GM18861 (cell line): ENCODE data around the gene HJURP.

ENCODE experiments used
- ATAC-seq: cut with Tn5 transposase; IDR thresholded peaks from one replicate; pipeline ENCODE4 v1.9.1; 2021; ENCODE audit not compliant: unreplicated experiment

Gene HJURP

GRCh38 chr2:233848276-233848675 lies 6.1 kb downstream of the HJURP start:
- ATAC-seq: no peak

DNA sequence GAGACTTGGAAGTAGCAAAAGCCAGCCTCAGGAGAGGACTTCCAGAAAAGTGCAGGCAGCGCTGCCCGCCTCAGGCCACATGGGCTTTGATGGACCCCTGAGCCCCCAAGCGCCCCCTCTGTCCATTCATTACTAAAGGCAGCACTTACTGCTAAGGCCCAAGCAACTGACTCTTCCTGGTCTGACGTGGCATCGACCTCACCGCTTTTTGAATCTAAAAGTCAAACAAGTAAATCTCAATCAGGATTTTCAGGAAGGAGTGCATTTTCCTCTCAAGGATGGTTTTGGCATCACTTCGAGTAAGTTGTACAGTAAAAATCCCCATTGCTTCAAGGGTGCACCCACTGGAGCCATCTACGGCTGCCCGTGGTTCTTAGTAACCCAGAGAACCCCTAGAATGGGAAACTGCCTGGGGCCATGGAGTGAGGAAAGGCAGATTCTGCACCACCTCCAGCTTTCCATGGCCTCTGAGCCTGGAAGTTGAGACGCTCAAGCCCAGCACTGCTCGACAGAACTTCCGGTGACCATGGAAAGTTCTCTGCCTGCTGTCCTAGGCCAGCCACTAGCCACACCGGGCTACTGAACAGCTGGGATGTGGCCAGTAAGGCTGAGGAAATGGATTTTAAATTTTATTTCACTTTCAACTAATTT lies 7.0 kb downstream of the HJURP start:
- ATAC-seq: no peak

DNA sequence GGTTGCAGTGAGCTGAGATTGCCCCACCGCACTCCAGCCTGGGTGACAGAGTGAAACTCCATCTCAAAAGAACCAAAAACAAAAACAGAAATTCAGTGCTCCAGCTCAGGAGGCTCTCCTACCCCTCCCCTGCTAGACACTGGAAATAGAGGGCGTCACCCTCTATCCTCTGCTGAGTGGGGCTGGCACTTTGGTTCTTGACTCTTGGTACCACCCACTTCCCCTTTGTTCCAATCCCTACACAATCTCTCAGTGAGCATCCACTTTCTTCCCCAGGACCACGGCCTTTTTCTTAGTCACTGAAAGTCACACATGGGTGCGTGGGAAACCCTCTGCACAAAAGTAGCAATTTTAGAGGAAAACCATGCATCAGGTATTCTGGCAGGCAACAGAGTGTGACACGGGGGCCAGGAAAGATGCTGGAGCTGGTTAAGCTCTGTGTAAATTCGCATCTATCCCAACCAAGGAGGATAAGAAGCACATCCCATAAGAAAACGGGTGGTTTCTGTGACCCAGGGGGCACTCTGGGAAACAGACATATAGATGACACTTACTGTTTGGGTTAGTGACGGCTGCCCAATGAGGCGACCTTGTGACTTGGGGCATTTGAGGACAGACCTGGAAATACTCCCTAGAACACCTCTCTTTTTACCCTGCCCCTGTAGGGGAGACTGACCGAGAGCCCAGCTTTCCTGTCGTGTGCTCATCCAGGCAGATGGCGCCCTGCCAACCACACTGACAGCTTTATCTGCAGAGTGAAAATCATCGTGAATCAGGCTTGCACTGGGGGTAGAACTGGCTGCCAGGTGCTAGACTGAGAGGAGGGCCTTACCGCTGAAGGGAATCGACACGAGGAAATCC lies 7.7 kb downstream of the HJURP start:
- ATAC-seq: no peak

- no peak for ATAC-seq
Observed at GRCh38 chr2:233845301-233846060, 8.9 kb downstream of the HJURP start.

- no peak for ATAC-seq
Observed at GRCh38 chr2:233844836-233845235, 9.5 kb downstream of the HJURP start.

- ATAC-seq: no peak
Observed at GRCh38 chr2:233844064-233844807, 10.1 kb downstream of the HJURP start.

GRCh38 chr2:233841183-233841582 lies 13.2 kb downstream of the HJURP start:
- no peak for ATAC-seq

DNA sequence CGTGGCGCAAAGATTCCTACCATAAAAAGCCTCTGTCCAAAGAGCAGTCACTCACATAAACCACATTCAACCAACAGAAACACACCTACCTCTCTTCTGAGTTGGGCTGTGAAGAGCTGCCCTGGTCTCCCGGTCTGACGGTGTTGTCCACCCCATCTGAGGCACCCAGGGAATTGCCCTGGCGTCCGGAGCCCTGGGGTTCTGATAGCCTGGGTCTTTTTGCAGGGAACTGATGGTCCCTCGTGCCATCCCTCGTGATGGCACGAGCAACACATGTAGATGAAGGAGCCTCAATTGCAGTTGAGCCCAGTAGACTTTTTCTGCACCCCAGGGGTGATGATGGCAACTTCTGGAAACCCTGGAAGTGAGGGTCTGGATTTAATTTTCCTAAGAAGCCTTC lies 13.8 kb downstream of the HJURP start:
- no peak for ATAC-seq

- ATAC-seq: no peak
Observed at GRCh38 chr2:233839447-233839820, 14.9 kb downstream of the HJURP start.

DNA sequence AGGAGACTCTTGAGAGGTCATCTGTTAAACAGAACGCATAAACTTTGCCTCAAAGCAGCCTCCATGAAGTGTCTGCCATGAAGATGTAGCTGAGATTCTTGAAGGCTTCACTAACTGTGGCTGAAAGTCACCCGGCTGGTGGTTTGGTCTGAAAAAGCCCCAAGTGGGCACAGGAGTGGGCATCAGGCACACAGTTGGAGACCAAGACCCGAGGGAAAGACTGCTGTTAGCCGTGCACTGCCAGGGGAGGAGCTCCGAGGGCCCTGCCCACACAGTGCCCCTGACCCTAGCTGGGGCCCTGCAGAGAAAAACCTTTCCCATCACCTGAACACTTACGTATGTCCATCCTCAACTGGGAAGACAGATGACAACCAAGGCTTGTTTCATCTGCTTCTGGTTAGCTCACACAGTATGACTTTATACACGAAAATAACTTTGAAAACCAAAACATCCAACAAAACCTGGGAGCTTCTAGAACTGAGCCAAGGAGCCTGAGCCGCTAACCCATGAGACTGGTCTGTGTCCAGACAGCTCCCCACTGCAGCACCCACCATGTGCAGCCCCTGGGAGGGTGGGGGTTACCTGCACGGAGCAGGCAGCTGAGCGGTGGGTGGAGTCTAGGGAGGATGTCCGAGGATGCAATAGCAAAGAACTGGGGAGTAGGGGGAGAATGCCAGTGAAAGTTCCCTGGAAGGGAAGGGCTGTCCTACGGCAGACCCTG lies 15.4 kb downstream of the HJURP start:
- no peak for ATAC-seq

GRCh38 chr2:233838251-233838650 lies 16.1 kb downstream of the HJURP start:
- no peak for ATAC-seq

DNA sequence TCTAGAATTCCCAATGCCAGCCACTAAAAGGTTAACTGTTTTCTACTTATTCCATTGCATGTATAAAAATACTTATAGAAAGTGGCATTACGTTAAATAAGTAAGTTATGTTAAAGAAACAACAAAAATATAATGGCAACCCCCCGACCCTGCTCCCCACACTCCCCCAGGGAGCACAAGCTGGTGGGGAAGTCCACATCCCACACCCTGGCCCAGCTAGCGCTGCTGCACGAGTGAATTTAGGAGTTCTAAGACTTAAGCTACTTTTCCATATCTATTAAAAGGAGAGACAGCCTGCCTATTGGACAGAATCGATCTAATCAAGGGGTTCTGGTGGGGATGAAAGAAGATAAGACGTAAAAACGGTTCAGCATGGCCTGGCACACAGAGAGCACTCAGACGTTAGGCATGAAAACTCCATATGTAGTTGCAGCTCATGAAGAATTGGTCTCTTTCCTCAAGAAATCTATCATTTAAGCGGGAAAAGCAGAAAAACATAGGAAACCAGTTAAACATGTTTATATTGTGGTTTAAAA lies 16.6 kb downstream of the HJURP start:
- ATAC-seq: no peak

GRCh38 chr2:233836359-233836758 lies 18.0 kb downstream of the HJURP start:
- no peak for ATAC-seq

GRCh38 chr2:233835230-233836186 lies 18.8 kb downstream of the HJURP start:
- ATAC-seq: no peak

GRCh38 chr2:233833345-233833744 lies 21.0 kb downstream of the HJURP start:
- ATAC-seq: no peak

DNA sequence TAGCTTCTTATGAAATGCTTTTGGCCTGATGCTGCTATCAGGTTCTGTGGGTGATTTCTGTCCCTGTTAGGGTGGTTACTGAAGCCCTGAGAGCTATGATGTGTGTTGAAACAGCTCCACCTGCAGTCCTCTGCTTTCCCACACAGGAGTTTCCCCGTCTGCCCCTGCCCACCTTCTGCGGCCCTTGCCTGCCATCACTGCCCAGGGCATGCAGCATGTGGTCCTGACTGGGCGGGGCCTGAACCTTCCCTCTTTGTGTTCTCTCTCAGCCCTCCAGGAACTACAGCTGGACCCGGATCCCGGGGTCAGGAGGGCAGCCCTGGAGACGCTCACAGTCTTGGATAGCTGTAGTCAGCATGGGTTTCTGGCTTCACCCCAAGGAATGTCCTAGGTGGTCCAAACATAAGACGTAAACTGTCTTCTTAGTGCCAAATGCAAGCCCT lies 21.4 kb downstream of the HJURP start:
- ATAC-seq: no peak

DNA sequence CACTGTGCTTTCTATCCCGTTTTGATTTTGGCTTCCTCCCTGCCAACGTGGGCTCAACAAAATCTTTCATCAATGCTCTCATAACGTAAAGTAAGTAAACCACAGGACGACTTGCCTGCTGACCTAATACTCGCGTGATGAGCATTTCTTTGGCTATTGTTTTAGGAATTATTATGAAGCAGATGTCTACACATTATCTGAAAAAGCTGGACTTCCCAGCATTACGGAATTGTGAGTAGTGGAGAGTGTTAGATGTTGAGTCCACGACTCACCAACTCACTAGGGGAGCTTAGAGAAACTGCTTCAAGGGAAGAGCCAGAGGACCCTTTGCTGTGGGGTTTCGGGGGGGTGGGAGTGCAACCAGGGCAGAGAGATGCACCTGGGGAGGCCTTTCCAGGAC lies 21.9 kb downstream of the HJURP start:
- no peak for ATAC-seq

DNA sequence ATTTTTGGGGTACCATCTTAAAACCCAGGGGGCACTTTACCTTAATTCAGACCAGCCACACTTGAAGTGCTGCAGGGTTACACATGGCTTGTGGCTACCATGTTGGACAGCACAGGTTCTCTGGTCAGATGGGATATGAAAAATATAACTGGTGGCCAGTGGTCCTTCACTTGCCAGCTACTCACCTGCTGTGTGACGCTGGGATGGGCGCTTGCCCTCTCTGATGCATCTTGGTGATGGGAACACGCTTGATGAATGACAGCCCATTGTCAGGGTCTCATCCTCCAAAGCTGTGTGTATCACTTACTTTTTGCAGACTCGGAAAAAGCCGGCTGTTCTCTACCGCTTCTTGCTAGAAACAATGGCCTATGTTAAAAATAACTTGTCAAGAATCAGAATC lies 22.5 kb downstream of the HJURP start:
- ATAC-seq: no peak
